ENCODE results near the gene SUPT6H. TPM values are rescaled to one million over a fixed set of nuclear protein-coding genes. Genes with fewer than 3 reads are reported as not detected.

The SUPT6H gene
- 10 to 100 TPM; 26.4 to 69.7 (median 29.0) TPM for polyA plus RNA-seq
- long read RNA-seq, donor 1: 0 reads
- long read RNA-seq, donor 2, partial matches to known transcripts: 0 of 6 reads
- long read RNA-seq, donor 2, other reads (novel, unspliced or antisense): 6 of 6 reads
- long read RNA-seq, donor 3, partial matches to known transcripts: 19 of 20 reads
- long read RNA-seq, donor 3, other reads (novel, unspliced or antisense): 0 of 20 reads
- long read RNA-seq, donor 4: 0 reads
- long read RNA-seq, donor 5, partial matches to known transcripts: 5 of 5 reads
- long read RNA-seq, donor 5, other reads (novel, unspliced or antisense): 0 of 5 reads
- long read RNA-seq, donor 6, partial matches to known transcripts: 0 of 1 reads
- long read RNA-seq, donor 6, other reads (novel, unspliced or antisense): 0 of 1 reads
- long read RNA-seq, donor 7, partial matches to known transcripts: 0 of 7 reads
- long read RNA-seq, donor 7, other reads (novel, unspliced or antisense): 5 of 7 reads
- long read RNA-seq, donor 8: 0 reads
- long read RNA-seq, donor 9: 0 reads
- long read RNA-seq, donor 10, full-length matches to known transcripts: 3 of 16 reads
- long read RNA-seq, donor 10, partial matches to known transcripts: 13 of 16 reads
- long read RNA-seq, donor 10, other reads (novel, unspliced or antisense): 0 of 16 reads

GRCh38 chr17:28661635-28662526, at the start of gene SUPT6H, which contains the start of gene SDF2:
Gene SUPT6H (plus strand): TSS chr17:28662205. CDS start chr17:28673402, 11,197 bp downstream.
Gene SDF2 (minus strand): TSS chr17:28661906. CDS start chr17:28661876, 30 bp downstream.
- peak within 1 kb of the TSS; percentile 90 to 99 (median 96) for H3K27ac ChIP-seq (ENCODE audit: low read depth in 1 of 3, low read length in 2 of 3)
- H3K4me3 ChIP-seq (ENCODE audit: low read depth in 1 of 3, low read length in 3 of 3): peak within 1 kb of the TSS; percentile 76 to 99 (median 94)
- peaks cover 2 to 37% (median 4%) of the 10 kb centered on the region in 3 donors for H3K36me3 ChIP-seq (ENCODE audit: control insufficient read depth in 3 of 3, insufficient read depth in 2 of 3, low read depth in 1 of 3, low read length in 3 of 3)
- no peaks in the 10 kb centered on the region for H3K27me3 ChIP-seq (ENCODE audit: control insufficient read depth in 3 of 3, insufficient read depth in 3 of 3, low read length in 3 of 3)
- 0% methylated on average over 66 of the region's 66 CpGs for WGBS, 3 donors
- peaks cover 4 to 13% (median 10%) of the 10 kb centered on the region in 3 donors for H3K4me1 ChIP-seq (ENCODE audit: control insufficient read depth in 3 of 3, insufficient read depth in 2 of 3, low read depth in 1 of 3, low read length in 2 of 3)
- peak; percentile 88 to 98 for DNase-seq
- peaks cover 0 to 9% of the 10 kb centered on the region in 2 donors for H3K9me3 ChIP-seq (ENCODE audit: control insufficient read depth in 2 of 2, insufficient read depth in 1 of 2, low read depth in 1 of 2, low read length in 1 of 2)
- FAIRE-seq: no peak

DNA sequence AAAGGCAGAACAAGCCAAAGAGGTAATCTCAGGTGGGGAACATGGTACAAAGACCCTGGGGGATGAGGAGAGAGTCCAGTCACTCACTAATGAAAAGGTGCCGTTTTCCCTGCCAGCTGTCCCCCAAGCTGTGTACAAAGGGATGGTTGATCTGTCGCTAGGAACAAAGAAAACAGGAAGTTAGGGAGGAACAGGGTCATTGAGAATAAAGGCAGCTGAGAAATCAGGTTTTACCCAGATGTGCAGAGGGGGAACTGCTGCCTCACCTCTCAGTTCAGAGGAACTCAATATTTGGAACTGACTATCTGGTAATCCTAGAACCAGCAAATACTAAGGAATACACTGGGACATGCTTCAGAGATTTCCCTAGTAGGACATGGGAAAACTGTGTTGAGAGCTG, 49.5 kb upstream of the SUPT6H start:
- no peak for FAIRE-seq
- no peak overlapping the region for H3K4me3 ChIP-seq (ENCODE audit: low read depth in 1 of 3, low read length in 3 of 3)
- H3K36me3 ChIP-seq (ENCODE audit: control insufficient read depth in 3 of 3, insufficient read depth in 2 of 3, low read depth in 1 of 3, low read length in 3 of 3): peaks cover 19 to 47% (median 29%) of the 10 kb centered on the region in 3 donors
- H3K27ac ChIP-seq (ENCODE audit: low read depth in 1 of 3, low read length in 2 of 3): peak overlapping the region in 1 of 3 donors; percentile 59
- 49 to 61% (median 51%) methylated on average over 2 of the region's 2 CpGs for whole genome bisulfite sequencing, 3 donors
- H3K4me1 ChIP-seq (ENCODE audit: control insufficient read depth in 3 of 3, insufficient read depth in 2 of 3, low read depth in 1 of 3, low read length in 2 of 3): peaks cover 0 to 22% (median 0%) of the 10 kb centered on the region in 3 donors
- H3K9me3 ChIP-seq (ENCODE audit: control insufficient read depth in 2 of 2, insufficient read depth in 1 of 2, low read depth in 1 of 2, low read length in 1 of 2): no peaks in the 10 kb centered on the region
- H3K27me3 ChIP-seq (ENCODE audit: control insufficient read depth in 3 of 3, insufficient read depth in 3 of 3, low read length in 3 of 3): no peaks in the 10 kb centered on the region
- DNase-seq: no peak

GRCh38 chr17:28612936-28613872, 48.8 kb upstream of the SUPT6H start:
- FAIRE-seq (no peak), DNase-seq (peak; percentile 54 to 76)
- no peaks in the 10 kb centered on the region for H3K27me3 ChIP-seq (ENCODE audit: control insufficient read depth in 3 of 3, insufficient read depth in 3 of 3, low read length in 3 of 3)
- no peak overlapping the region for H3K4me3 ChIP-seq (ENCODE audit: low read depth in 1 of 3, low read length in 3 of 3)
- H3K27ac ChIP-seq (ENCODE audit: low read depth in 1 of 3, low read length in 2 of 3): peak overlapping the region in 1 of 3 donors; percentile 59
- H3K36me3 ChIP-seq (ENCODE audit: control insufficient read depth in 3 of 3, insufficient read depth in 2 of 3, low read depth in 1 of 3, low read length in 3 of 3): peaks cover 19 to 54% (median 29%) of the 10 kb centered on the region in 3 donors
- H3K9me3 ChIP-seq (ENCODE audit: control insufficient read depth in 2 of 2, insufficient read depth in 1 of 2, low read depth in 1 of 2, low read length in 1 of 2): no peaks in the 10 kb centered on the region
- 60 to 74% (median 70%) methylated on average over 6 of the region's 6 CpGs for WGBS, 3 donors
- H3K4me1 ChIP-seq (ENCODE audit: control insufficient read depth in 3 of 3, insufficient read depth in 2 of 3, low read depth in 1 of 3, low read length in 2 of 3): peaks cover 0 to 22% (median 0%) of the 10 kb centered on the region in 3 donors

- Histone ChIP-seq H3K36me3 (ENCODE audit: control insufficient read depth in 3 of 3, insufficient read depth in 2 of 3, low read depth in 1 of 3, low read length in 3 of 3) (peaks cover 21 to 58% (median 34%) of the 10 kb centered on the region in 3 donors), H3K27ac (ENCODE audit: low read depth in 1 of 3, low read length in 2 of 3) (peak within 1 kb of the TSS in 1 of 3 donors; percentile 59), H3K27me3 (ENCODE audit: control insufficient read depth in 3 of 3, insufficient read depth in 3 of 3, low read length in 3 of 3) (no peaks in the 10 kb centered on the region), H3K4me3 (ENCODE audit: low read depth in 1 of 3, low read length in 3 of 3) (no peak within 1 kb of the TSS), H3K4me1 (ENCODE audit: control insufficient read depth in 3 of 3, insufficient read depth in 2 of 3, low read depth in 1 of 3, low read length in 2 of 3) (peaks cover 0 to 22% (median 0%) of the 10 kb centered on the region in 3 donors), H3K9me3 (ENCODE audit: control insufficient read depth in 2 of 2, insufficient read depth in 1 of 2, low read depth in 1 of 2, low read length in 1 of 2) (no peaks in the 10 kb centered on the region)
- DNase-seq (no peak), FAIRE-seq (no peak)
- WGBS, 3 donors: 75 to 91% (median 85%) methylated on average over 5 of the region's 5 CpGs
Observed at GRCh38 chr17:28613931-28614381, 48.0 kb upstream of the SUPT6H start, which contains the start of gene RSKR. Gene RSKR (minus strand): TSS chr17:28614185. CDS start chr17:28614161, 24 bp downstream.

GRCh38 chr17:28615260-28615940, 46.6 kb upstream of the SUPT6H start:
- DNase-seq: no peak
- Histone ChIP-seq H3K36me3 (ENCODE audit: control insufficient read depth in 3 of 3, insufficient read depth in 2 of 3, low read depth in 1 of 3, low read length in 3 of 3) (peaks cover 25 to 67% (median 46%) of the 10 kb centered on the region in 3 donors), H3K27ac (ENCODE audit: low read depth in 1 of 3, low read length in 2 of 3) (no peak overlapping the region), H3K4me3 (ENCODE audit: low read depth in 1 of 3, low read length in 3 of 3) (no peak overlapping the region), H3K27me3 (ENCODE audit: control insufficient read depth in 3 of 3, insufficient read depth in 3 of 3, low read length in 3 of 3) (no peaks in the 10 kb centered on the region), H3K4me1 (ENCODE audit: control insufficient read depth in 3 of 3, insufficient read depth in 2 of 3, low read depth in 1 of 3, low read length in 2 of 3) (peaks cover 0 to 13% (median 0%) of the 10 kb centered on the region in 3 donors), H3K9me3 (ENCODE audit: control insufficient read depth in 2 of 2, insufficient read depth in 1 of 2, low read depth in 1 of 2, low read length in 1 of 2) (no peaks in the 10 kb centered on the region)
- WGBS, 3 donors: 90 to 91% (median 90%) methylated on average over 4 of the region's 4 CpGs
- FAIRE-seq: no peak

DNA sequence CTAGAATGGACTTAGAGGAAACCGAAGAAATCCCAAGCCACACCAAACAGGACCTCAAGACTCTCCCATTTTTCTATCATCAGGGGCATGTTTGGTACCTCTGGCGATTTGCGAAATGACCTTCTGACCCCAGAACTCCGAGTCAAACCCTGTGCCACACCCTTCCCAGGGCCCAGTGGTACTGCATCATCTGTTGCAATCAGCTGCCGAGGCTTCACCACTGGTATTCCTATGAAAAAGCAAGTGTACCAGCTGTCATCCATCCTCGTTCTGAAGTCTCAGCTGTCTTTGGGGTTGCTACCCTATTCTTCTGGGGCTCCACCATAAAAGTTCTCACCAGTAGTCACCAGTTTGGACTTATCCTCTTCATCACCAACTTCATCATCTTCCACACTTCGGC, 45.7 kb upstream of the SUPT6H start:
- Histone ChIP-seq H3K36me3 (ENCODE audit: control insufficient read depth in 3 of 3, insufficient read depth in 2 of 3, low read depth in 1 of 3, low read length in 3 of 3) (peaks cover 25 to 72% (median 52%) of the 10 kb centered on the region in 3 donors), H3K4me1 (ENCODE audit: control insufficient read depth in 3 of 3, insufficient read depth in 2 of 3, low read depth in 1 of 3, low read length in 2 of 3) (peaks cover 0 to 6% (median 0%) of the 10 kb centered on the region in 3 donors), H3K4me3 (ENCODE audit: low read depth in 1 of 3, low read length in 3 of 3) (no peak overlapping the region), H3K9me3 (ENCODE audit: control insufficient read depth in 2 of 2, insufficient read depth in 1 of 2, low read depth in 1 of 2, low read length in 1 of 2) (no peaks in the 10 kb centered on the region), H3K27ac (ENCODE audit: low read depth in 1 of 3, low read length in 2 of 3) (no peak overlapping the region), H3K27me3 (ENCODE audit: control insufficient read depth in 3 of 3, insufficient read depth in 3 of 3, low read length in 3 of 3) (no peaks in the 10 kb centered on the region)
- DNase-seq: no peak
- WGBS, 3 donors: 78 to 81% (median 78%) methylated on average over 7 of the region's 7 CpGs
- FAIRE-seq: no peak

- Histone ChIP-seq H3K9me3 (ENCODE audit: control insufficient read depth in 2 of 2, insufficient read depth in 1 of 2, low read depth in 1 of 2, low read length in 1 of 2) (no peaks in the 10 kb centered on the region), H3K27me3 (ENCODE audit: control insufficient read depth in 3 of 3, insufficient read depth in 3 of 3, low read length in 3 of 3) (no peaks in the 10 kb centered on the region), H3K27ac (ENCODE audit: low read depth in 1 of 3, low read length in 2 of 3) (no peak overlapping the region), H3K4me3 (ENCODE audit: low read depth in 1 of 3, low read length in 3 of 3) (no peak overlapping the region), H3K4me1 (ENCODE audit: control insufficient read depth in 3 of 3, insufficient read depth in 2 of 3, low read depth in 1 of 3, low read length in 2 of 3) (peaks cover 0 to 2% (median 0%) of the 10 kb centered on the region in 3 donors), H3K36me3 (ENCODE audit: control insufficient read depth in 3 of 3, insufficient read depth in 2 of 3, low read depth in 1 of 3, low read length in 3 of 3) (peaks cover 29 to 71% (median 64%) of the 10 kb centered on the region in 3 donors)
- DNase-seq: no peak
- WGBS, 3 donors: 91 to 93% (median 92%) methylated on average over 3 of the region's 3 CpGs
- FAIRE-seq: no peak
Observed at GRCh38 chr17:28618464-28618863, 43.5 kb upstream of the SUPT6H start.

All from small intestine (tissue), 16 donors.